Measurements from ENCODE around the gene FIS1. TPM values are rescaled to one million over a fixed set of nuclear protein-coding genes. Genes with fewer than 3 reads are reported as not detected.
A peak's percentile ranks its signal among the peaks of the same experiment; 100 is the strongest.

The FIS1 gene
- total RNA-seq, 1 experiment from 2014 or later = 200 TPM

GRCh38 chr7:101251871-101252659, 7.2 kb upstream of the FIS1 start:
- H3K4me3 ChIP-seq = peak overlapping the region; percentile 74
- POLR2A ChIA-PET (ENCODE audit: unreplicated experiment) = interaction anchor here (0.5 to 1.0 kb wide), 7 partner anchors 34 to 1747 kb away, joined by 3 to 11 read pairs (median 5); partner anchors contain the start of genes ACHE, MOSPD3 and ZNHIT1
- peaks cover 10% of the 10 kb centered on the region for H4K20me1 ChIP-seq (ENCODE audit: insufficient read depth)
- peak overlapping the region; percentile 48 for H3K27ac ChIP-seq
- no peaks in the 10 kb centered on the region for H3K36me3 ChIP-seq (ENCODE audit: low read depth)
- TF ChIP-seq EZH2 (IDR thresholded peaks at IDR 0.05; ENCODE audit: low read depth) = no peak
- TF ChIP-seq, protein P1, sequence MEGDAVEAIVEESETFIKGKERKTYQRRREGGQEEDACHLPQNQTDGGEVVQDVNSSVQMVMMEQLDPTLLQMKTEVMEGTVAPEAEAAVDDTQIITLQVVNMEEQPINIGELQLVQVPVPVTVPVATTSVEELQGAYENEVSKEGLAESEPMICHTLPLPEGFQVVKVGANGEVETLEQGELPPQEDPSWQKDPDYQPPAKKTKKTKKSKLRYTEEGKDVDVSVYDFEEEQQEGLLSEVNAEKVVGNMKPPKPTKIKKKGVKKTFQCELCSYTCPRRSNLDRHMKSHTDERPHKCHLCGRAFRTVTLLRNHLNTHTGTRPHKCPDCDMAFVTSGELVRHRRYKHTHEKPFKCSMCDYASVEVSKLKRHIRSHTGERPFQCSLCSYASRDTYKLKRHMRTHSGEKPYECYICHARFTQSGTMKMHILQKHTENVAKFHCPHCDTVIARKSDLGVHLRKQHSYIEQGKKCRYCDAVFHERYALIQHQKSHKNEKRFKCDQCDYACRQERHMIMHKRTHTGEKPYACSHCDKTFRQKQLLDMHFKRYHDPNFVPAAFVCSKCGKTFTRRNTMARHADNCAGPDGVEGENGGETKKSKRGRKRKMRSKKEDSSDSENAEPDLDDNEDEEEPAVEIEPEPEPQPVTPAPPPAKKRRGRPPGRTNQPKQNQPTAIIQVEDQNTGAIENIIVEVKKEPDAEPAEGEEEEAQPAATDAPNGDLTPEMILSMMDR (conservative IDR thresholded peaks at IDR 0.05) = no peak
- no peaks in the 10 kb centered on the region for H3K9me3 ChIP-seq (ENCODE audit: insufficient read depth, low read depth)
- H3K4me2 ChIP-seq = peak overlapping the region; percentile 80
- H3K79me2 ChIP-seq (ENCODE audit: low read depth) = peaks cover 37% of the 10 kb centered on the region
- intact Hi-C loops (cut with micrococcal nuclease; ENCODE audit: unreplicated experiment) = loop anchor here (1.0 kb wide), 2 partner anchors 8 to 35 kb away; partner anchors contain the start of gene PLOD3
- TSS peak; percentile 53 for BruUV-seq (replicated peaks)
- H2AFZ ChIP-seq = peak overlapping the region; percentile 88
- no peaks in the 10 kb centered on the region for H3K27me3 ChIP-seq (ENCODE audit: insufficient read depth, low read depth)
- no peaks in the 10 kb centered on the region for H3K9me2 ChIP-seq (ENCODE audit: insufficient read depth)
- CTCF ChIA-PET = interaction anchor here (0.9 to 1.0 kb wide), 2 partner anchors 108 to 124 kb away, joined by 3 to 5 read pairs; no protein-coding TSS in a partner anchor
- H3K4me1 ChIP-seq (replicated peaks; ENCODE audit: insufficient read depth) = peaks cover 17% of the 10 kb centered on the region
- peak; percentile 94 to 100 for DNase-seq
- no peaks in the 10 kb centered on the region for H3F3A ChIP-seq (ENCODE audit: insufficient read depth, low read depth)

GRCh38 chr7:101250324-101250723, 5.4 kb upstream of the FIS1 start:
- no peak for DNase-seq
- ChIA-PET POLR2A (ENCODE audit: unreplicated experiment) (no interaction called here), CTCF (no interaction called here)
- Histone ChIP-seq H3K27ac (no peak overlapping the region), H3K4me1 (replicated peaks; ENCODE audit: insufficient read depth) (peaks cover 23% of the 10 kb centered on the region), H3K27me3 (ENCODE audit: insufficient read depth, low read depth) (no peaks in the 10 kb centered on the region), H4K20me1 (ENCODE audit: insufficient read depth) (peaks cover 10% of the 10 kb centered on the region), H2AFZ (no peak overlapping the region), H3K4me2 (peak overlapping the region; percentile 80), H3K4me3 (peak overlapping the region; percentile 74; the same call in 1 of the 2 replicates), H3K9me2 (ENCODE audit: insufficient read depth) (no peaks in the 10 kb centered on the region), H3K9me3 (ENCODE audit: insufficient read depth, low read depth) (no peaks in the 10 kb centered on the region), H3K79me2 (ENCODE audit: low read depth) (peaks cover 40% of the 10 kb centered on the region), H3F3A (ENCODE audit: insufficient read depth, low read depth) (peaks cover 15% of the 10 kb centered on the region; the same call in 1 of the 2 replicates), H3K36me3 (ENCODE audit: low read depth) (no peaks in the 10 kb centered on the region)
- no TSS peak for BruUV-seq (replicated peaks)
- TF ChIP-seq EZH2 (IDR thresholded peaks at IDR 0.05; ENCODE audit: low read depth) = no peak
- TF ChIP-seq, protein P1 (conservative IDR thresholded peaks at IDR 0.05) = no peak
- intact Hi-C loops (cut with micrococcal nuclease; ENCODE audit: unreplicated experiment) = no loop called here

DNA sequence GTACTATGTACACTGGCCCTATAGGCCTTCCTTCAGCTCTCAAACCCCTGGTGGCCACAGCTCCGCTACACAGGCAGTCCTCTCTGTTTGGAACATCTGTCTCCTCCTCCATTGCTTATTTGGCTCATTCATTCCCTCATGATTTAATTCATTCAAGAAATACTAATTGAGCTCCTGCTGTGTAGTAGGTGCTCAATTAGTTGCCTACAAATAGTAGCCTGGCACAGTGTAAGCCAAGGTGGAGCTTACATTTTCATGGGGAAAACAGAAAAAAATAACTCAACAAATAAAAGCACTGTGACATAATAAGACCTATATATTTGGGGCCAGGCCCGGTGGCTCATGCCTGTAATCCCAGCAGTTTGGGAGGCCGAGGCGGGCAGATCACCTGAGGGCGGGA, 3.4 kb upstream of the FIS1 start:
- Histone ChIP-seq H3K4me1 (replicated peaks; ENCODE audit: insufficient read depth) (peaks cover 32% of the 10 kb centered on the region), H3F3A (ENCODE audit: insufficient read depth, low read depth) (peaks cover 22% of the 10 kb centered on the region; the same call in 1 of the 2 replicates), H4K20me1 (ENCODE audit: insufficient read depth) (peaks cover 16% of the 10 kb centered on the region), H3K27ac (no peak overlapping the region), H3K36me3 (ENCODE audit: low read depth) (0 out of 2 replicates have a peak, but pooled peaks cover 2% of the 10 kb centered on the region), H3K79me2 (ENCODE audit: low read depth) (peaks cover 55% of the 10 kb centered on the region), H3K4me2 (no peak overlapping the region), H3K4me3 (no peak overlapping the region), H3K27me3 (ENCODE audit: insufficient read depth, low read depth) (no peaks in the 10 kb centered on the region), H2AFZ (no peak overlapping the region), H3K9me2 (ENCODE audit: insufficient read depth) (no peaks in the 10 kb centered on the region), H3K9me3 (ENCODE audit: insufficient read depth, low read depth) (no peaks in the 10 kb centered on the region)
- ChIA-PET CTCF (interaction anchor here (0.5 to 0.6 kb wide), 2 partner anchors 110 to 174 kb away, joined by 3 read pairs; no protein-coding TSS in a partner anchor), POLR2A (ENCODE audit: unreplicated experiment) (interaction anchor here (0.6 to 0.7 kb wide), 2 partner anchors 31 to 104 kb away, joined by 3 to 5 read pairs; partner anchors contain the start of gene ZNHIT1)
- BruUV-seq (replicated peaks) = no TSS peak
- DNase-seq = no peak
- intact Hi-C loops (cut with micrococcal nuclease; ENCODE audit: unreplicated experiment) = no loop called here
- TF ChIP-seq EZH2 (IDR thresholded peaks at IDR 0.05; ENCODE audit: low read depth) = no peak
- TF ChIP-seq, protein P1 (conservative IDR thresholded peaks at IDR 0.05) = no peak

All from PC-9 (cell line).